Measurements from ENCODE around the gene MRPL43.

- TF ChIP-seq POLR2AphosphoS5 (IDR thresholded peaks at IDR 0.05) (no peak), CTCF (IDR thresholded peaks at IDR 0.05 in 8 of 11, conservative IDR thresholded peaks at IDR 0.05 in 3 of 11) (no peak)
These were observed 14.3 kb downstream of the MRPL43 start for GRCh38 chr10:100972904-100973535.
